Measurements from ENCODE around the gene PCDH15. TPM values are rescaled to one million over a fixed set of nuclear protein-coding genes. Genes with fewer than 3 reads are reported as not detected.
"Not testable (repeated sequence)": the region's sequence is repeated elsewhere in the genome, so short reads cannot be mapped to it uniquely, and the experiment has no call there.

Gene PCDH15
- polyA plus RNA-seq, 1 experiment = not detected

GRCh38 chr10:54434782-54435181 is 366.2 kb downstream of the PCDH15 start:
- no peak for TF ChIP-seq CTCF (IDR thresholded peaks at IDR 0.05; ENCODE audit: low read depth, low read length)
- H3K9me3 ChIP-seq (ENCODE audit: control insufficient read depth, insufficient read depth, low read length) = no peaks in the 10 kb centered on the region
- H3K27me3 ChIP-seq (ENCODE audit: control insufficient read depth, insufficient read depth, low read length) = no peaks in the 10 kb centered on the region
- H3K27ac ChIP-seq (ENCODE audit: low read depth, low read length) = no peak overlapping the region
- ChIA-PET POLR2A (no interaction called here), CTCF (no interaction called here)
- no peak overlapping the region for H3K4me3 ChIP-seq (ENCODE audit: low read depth, low read length)
- DNase-seq (ENCODE audit: low read depth, low spot score) = no peak

GRCh38 chr10:54415483-54415882 is 385.5 kb downstream of the PCDH15 start:
- H3K4me3 ChIP-seq (ENCODE audit: low read depth, low read length) = no peak overlapping the region
- ChIA-PET POLR2A (no interaction called here), CTCF (no interaction called here)
- TF ChIP-seq CTCF (IDR thresholded peaks at IDR 0.05; ENCODE audit: low read depth, low read length) = no peak
- H3K9me3 ChIP-seq (ENCODE audit: control insufficient read depth, insufficient read depth, low read length) = no peaks in the 10 kb centered on the region
- no peak for DNase-seq (ENCODE audit: low read depth, low spot score)
- H3K27ac ChIP-seq (ENCODE audit: low read depth, low read length) = no peak overlapping the region
- no peaks in the 10 kb centered on the region for H3K27me3 ChIP-seq (ENCODE audit: control insufficient read depth, insufficient read depth, low read length)

- ChIA-PET CTCF (interaction anchor here (0.6 kb wide), 2 partner anchors 562 to 800 kb away, joined by 4 read pairs; no protein-coding TSS in a partner anchor), POLR2A (no interaction called here)
- no peak for DNase-seq (ENCODE audit: low read depth, low spot score)
Observed at GRCh38 chr10:54402576-54402975, 398.5 kb downstream of the PCDH15 start.

GRCh38 chr10:54396031-54396430 is 405.0 kb downstream of the PCDH15 start:
- Histone ChIP-seq H3K9me3 (ENCODE audit: control insufficient read depth, insufficient read depth, low read length) (no peaks in the 10 kb centered on the region), H3K27me3 (ENCODE audit: control insufficient read depth, insufficient read depth, low read length) (no peaks in the 10 kb centered on the region), H3K27ac (ENCODE audit: low read depth, low read length) (no peak overlapping the region), H3K4me3 (ENCODE audit: low read depth, low read length) (no peak overlapping the region)
- ChIA-PET CTCF (no interaction called here), POLR2A (no interaction called here)
- no peak for TF ChIP-seq CTCF (IDR thresholded peaks at IDR 0.05; ENCODE audit: low read depth, low read length)
- DNase-seq (ENCODE audit: low read depth, low spot score) = no peak

More at GRCh38 chr10:54402576-54402975, 398.5 kb downstream of the PCDH15 start:
- Histone ChIP-seq H3K9me3 (ENCODE audit: control insufficient read depth, insufficient read depth, low read length) (no peaks in the 10 kb centered on the region), H3K27me3 (ENCODE audit: control insufficient read depth, insufficient read depth, low read length) (no peaks in the 10 kb centered on the region), H3K27ac (ENCODE audit: low read depth, low read length) (no peak overlapping the region), H3K4me3 (ENCODE audit: low read depth, low read length) (no peak overlapping the region)
- TF ChIP-seq CTCF (IDR thresholded peaks at IDR 0.05; ENCODE audit: low read depth, low read length) = peak; percentile 37; the same call in 1 of the 2 replicates

GRCh38 chr10:54394598-54394997 is 406.4 kb downstream of the PCDH15 start:
- CTCF ChIA-PET; H3K27me3 ChIP-seq (ENCODE audit: control insufficient read depth, insufficient read depth, low read length); H3K9me3 ChIP-seq (ENCODE audit: control insufficient read depth, insufficient read depth, low read length); H3K27ac ChIP-seq (ENCODE audit: low read depth, low read length); POLR2A ChIA-PET; H3K4me3 ChIP-seq (ENCODE audit: low read depth, low read length); DNase-seq (ENCODE audit: low read depth, low spot score): not testable (repeated sequence)

- no peak for TF ChIP-seq CTCF (IDR thresholded peaks at IDR 0.05; ENCODE audit: low read depth, low read length)
- no peaks in the 10 kb centered on the region for H3K27me3 ChIP-seq (ENCODE audit: control insufficient read depth, insufficient read depth, low read length)
- POLR2A ChIA-PET = no interaction called here
- no peak overlapping the region for H3K27ac ChIP-seq (ENCODE audit: low read depth, low read length)
- H3K4me3 ChIP-seq (ENCODE audit: low read depth, low read length) = no peak overlapping the region
- CTCF ChIA-PET = no interaction called here
- no peaks in the 10 kb centered on the region for H3K9me3 ChIP-seq (ENCODE audit: control insufficient read depth, insufficient read depth, low read length)
- DNase-seq (ENCODE audit: low read depth, low spot score) = no peak
Observed at GRCh38 chr10:54372179-54372578, 428.9 kb downstream of the PCDH15 start.

All from AG04450 (cell line).